CD4-positive, alpha-beta T cell treated with Interleukin-17A for 4 hours (primary cell): ENCODE measurements around the gene BAD.
A peak's percentile ranks its signal among the peaks of the same experiment; 100 is the strongest.

ENCODE experiments used
- DNase-seq: peaks from one replicate; pipeline ENCODE4 v3.0.0-alpha.2; 2020; ENCODE audit warnings: mixed read lengths

The BAD gene

DNA sequence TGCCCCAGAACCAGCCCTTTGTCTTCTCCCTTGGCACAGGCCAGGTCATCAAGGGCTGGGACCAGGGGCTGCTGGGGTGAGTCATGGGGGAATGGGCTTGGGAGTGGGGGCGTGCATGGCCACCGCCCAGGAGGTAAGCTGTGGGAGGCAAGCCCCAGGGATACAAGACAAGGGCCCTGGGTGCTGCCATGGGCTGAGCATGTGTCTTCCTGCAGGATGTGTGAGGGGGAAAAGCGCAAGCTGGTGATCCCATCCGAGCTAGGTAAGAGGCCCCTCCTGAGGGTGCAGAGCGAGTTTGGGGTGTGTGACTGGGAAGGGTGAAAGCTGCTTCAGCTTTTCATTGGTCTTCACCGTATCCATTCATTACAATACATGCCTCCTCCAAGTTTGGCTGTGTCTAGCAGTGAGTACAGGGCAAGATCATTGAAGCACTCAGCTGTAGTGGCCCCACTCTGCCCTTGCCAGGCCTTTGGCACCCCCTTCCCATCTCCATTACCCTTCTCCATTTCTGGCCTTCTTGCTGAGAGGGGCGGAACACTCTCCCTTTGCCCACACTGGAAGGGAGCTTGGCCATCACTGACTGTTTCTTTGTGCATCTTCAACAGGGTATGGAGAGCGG, 41.1 kb downstream of the BAD start:
- no peak for DNase-seq

DNA sequence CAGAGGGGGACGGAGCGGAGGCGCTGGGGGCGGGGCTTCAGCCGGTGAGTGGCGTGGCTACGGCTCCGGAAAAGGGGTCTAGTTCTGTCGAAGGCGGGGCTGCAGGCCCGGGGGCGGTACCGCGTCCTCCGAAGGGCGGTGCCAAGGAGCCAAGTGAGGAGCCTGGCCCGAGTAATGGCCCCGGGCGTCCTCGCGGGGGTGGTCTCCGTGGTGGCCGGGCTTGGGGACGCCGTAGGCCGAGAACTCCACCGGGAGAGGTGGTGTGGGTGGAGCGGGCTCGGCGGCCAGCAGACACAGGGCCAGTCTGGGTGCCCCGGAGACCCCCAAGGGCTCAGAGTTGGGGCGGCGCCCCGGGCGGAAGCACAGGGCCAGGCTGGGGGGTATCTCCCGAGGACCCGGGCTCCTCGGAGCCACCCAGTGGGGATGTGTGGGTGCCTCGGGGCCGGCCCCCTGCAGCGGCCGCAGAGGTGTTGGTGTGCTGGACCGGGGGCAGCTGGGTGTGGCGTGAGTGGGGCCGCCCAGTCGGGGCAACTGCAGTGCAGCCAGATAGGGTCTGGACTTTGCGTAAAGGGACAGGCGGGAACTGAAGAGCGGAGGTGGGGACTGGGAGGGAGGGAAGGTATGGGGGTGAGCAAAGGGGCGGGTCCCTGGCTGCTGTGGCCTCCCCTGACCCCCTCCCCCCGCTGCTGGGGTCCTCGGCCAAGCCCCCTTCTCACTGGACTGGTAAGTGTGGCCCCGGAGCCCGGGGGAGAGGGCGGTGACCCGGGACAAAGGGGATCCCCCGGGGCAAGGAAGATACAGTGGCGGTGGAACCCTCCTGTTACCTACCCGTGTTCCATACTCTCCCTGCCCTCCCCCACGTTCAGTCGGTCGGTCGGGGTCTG, 42.7 kb downstream of the BAD start:
- DNase-seq = peak; percentile 100

DNA sequence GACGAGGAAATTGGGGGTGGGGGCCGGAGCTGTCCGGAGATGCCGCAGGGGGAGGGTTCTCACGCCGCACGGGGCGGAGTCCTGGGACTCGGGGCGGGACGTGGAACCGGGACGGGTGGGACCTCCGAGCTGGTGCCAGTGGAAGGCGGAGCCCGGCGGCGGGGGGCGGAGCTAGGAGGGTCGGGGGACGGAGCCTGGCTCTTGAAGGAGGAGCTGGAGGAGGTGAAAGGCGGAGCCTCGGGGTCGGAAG, 43.3 kb downstream of the BAD start:
- DNase-seq = no peak

DNA sequence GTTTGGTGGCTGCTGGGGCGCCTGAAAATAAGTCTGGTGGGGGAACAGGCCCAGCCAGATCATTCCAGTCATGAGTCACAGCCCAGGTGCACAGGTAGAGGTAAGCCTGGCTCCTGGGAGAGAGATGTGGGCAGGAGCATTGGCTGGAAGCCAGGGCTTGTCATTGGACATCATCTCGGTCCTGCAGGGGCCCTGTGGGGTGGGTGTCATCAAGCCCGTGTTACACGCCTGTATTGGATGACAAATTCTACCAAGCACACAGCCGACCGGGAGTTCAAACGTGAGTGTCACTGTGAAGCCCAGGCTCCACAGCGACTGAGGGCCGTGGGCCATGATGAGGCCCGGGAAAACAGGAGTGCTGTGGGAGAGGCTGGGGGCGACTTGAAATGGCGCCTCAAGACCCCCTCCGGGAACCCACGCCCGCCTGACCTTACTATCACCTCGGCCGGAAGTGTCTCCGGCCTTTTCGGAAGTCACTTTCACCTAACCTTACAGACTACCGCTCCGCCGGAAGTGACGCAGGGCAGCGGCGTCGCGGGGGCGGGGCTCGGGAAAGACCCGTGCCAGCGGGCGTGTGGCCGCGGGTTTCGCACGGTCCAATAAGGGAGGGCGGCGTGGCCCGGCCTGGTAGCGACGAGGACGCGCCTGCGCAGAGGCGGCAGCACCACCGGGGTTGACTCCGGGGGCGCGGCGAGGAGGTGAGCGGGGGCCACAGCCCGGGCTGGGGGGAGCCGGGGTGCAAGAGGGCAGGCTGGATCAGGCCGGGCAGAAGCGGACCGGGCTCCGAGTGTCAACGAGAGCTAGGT, 43.8 kb downstream of the BAD start, which contains the start of gene FKBP2:
Gene FKBP2 (plus strand): TSS at position 661 of the 806 bp plus-strand sequence. CDS start 1,293 bp downstream, outside the sequence.
- peak; percentile 97 for DNase-seq

DNA sequence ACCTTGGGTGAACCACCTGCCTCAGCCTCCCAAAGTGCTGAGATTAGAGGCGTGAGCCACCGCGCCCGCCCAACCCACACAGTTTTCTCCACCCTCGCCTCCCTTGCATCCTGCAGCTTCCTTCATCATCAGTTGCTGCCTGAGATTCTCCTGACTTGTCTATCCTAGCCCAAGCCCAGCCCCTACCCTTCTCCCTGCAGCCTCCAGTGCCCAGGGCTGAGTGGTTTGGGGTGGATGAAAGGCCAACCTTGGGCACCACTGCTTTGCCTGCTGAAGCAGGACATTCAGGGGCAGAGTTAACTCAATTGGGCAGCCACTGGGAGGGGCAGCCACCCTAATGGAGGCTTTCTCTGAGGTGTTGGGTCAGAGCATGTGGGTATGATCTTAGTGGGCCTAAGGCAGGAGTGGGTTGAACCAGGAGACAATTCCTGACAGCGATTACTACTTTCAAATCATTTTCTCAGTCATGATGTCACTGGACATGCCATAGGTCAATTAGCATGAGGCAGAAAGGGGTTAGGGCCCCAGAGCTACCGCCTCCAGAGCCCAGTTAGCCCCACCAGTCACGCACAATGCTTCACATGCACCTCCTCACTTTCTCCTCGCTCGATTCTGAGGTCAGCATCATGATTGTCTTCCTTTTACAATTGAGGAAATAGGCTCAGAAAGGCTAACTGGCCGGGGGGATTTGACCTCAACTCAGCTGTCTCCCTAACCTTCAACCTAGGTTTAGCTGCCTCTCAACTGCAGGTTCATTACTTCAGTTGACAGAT, 44.6 kb downstream of the BAD start:
- no peak for DNase-seq

DNA sequence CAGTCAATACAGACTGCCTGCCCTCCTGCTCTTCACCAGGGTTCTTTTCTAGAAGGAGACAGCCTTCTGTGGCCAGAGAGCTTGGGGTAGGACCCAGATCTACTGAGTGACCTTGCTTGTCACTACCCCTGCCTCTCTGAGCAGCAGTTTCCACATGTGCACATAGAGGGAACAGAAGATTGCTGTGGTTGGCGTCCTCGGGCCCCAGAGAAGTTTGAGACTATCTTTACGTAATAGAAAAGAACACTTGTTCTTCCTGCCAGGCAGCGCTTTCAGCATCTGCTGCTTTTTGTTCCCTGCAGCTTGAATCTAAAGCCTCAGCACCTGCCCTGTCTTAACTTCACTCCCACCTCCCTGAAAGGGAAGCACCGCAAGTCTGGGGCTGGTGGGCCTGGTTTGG, 45.5 kb downstream of the BAD start:
- no peak for DNase-seq

DNA sequence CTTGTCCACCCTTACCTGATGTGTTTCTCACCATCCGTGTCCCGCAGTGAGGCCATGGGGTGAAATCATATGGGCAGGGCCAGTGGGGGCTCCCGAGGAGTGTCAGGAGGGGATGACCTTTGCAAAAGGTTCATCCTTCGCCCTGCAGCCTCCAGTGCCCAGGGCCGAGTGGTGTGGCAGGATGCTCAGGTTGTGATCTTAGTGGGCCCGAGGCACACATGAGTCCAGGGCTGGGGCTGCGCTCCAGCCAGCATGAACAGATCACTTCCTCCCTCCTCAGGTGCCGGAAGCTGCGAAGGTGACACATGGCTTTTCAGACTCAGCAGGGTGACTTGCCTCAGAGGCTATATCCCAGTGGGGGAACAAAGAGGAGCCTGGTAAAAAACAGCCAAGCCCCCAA, 46.4 kb downstream of the BAD start:
- no peak for DNase-seq

DNA sequence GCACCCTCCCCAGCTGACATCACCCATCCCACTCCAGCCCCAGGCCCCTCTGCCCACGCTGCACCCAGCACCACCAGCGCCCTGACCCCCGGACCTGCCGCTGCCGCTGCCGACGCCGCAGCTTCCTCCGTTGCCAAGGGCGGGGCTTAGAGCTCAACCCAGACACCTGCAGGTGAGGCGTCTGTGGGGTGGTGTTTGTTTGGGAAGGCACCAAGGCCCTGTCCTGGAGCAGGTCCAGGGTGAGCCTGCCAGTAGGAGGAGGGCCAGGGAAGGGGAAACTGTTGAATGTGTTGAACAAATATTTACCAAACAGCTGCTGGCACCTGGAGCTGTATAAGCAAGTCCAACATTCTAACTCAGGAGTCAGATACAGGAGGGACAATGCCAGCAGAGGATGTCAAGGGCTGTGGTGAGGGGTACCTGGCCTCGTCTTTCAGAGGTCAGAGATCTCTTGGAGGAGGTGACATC, 46.9 kb downstream of the BAD start:
- no peak for DNase-seq

DNA sequence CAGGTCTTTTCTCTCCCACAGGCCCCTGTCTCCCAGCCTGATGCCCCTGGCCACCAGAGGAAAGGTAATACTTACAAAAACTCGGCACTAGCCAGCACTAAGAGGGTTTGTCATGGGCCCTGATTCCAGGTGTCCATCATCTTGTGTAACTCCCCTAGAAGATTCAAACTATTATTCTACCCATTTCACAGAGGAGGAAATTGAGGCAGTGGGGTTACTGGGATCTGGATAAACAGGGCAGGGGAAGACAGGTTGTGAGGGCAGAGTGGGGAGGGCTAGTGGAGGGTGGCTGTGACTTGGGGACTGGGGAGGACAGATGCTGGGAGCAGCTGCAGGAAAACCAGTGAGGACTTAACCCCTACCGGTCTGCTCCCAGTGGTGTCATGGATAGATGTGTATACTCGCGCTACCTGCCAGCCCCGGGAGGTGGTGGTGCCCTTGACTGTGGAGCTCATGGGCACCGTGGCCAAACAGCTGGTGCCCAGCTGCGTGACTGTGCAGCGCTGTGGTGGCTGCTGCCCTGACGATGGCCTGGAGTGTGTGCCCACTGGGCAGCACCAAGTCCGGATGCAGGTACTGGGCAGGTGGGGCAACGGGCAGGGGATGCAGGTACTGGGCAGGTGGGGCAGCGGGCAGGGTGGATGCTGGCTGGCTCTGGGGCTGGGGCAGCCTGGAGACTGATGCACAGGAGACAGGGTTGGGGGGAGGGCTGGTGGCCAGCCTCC, 48.9 kb downstream of the BAD start:
- DNase-seq = no peak

DNA sequence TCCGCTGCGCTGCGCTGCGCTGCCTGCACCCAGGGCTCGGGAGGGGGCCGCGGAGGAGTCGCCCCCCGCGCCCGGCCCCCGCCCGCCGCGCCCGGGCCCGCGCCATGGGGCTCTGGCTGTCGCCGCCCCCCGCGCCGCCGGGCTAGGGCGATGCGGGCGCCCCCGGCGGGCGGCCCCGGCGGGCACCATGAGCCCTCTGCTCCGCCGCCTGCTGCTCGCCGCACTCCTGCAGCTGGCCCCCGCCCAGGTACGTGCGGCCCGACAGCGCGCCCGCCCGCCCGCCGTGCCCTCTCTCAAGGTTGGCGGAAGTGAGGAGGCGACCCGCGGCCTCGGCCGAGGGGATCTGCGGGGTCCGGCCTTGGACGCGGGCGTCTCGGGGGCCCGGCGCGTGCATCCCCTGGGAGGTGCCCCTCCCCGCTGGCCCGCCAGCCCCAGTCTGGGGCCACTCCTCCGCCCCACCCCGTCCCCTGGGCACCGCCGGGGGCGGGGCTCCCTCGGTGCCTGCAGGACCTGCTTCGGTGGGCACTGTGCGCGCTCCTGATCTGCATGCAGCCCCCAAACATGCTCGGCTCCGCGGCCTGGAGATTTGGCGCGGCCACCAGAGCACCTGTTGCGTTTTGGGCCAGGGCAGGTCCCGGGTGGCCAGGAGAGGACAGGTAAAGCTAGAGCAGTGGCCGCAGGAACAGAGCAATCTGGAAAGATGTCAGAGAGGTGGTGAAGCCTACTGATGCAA, 49.7 kb downstream of the BAD start:
- DNase-seq = peak; percentile 73

DNA sequence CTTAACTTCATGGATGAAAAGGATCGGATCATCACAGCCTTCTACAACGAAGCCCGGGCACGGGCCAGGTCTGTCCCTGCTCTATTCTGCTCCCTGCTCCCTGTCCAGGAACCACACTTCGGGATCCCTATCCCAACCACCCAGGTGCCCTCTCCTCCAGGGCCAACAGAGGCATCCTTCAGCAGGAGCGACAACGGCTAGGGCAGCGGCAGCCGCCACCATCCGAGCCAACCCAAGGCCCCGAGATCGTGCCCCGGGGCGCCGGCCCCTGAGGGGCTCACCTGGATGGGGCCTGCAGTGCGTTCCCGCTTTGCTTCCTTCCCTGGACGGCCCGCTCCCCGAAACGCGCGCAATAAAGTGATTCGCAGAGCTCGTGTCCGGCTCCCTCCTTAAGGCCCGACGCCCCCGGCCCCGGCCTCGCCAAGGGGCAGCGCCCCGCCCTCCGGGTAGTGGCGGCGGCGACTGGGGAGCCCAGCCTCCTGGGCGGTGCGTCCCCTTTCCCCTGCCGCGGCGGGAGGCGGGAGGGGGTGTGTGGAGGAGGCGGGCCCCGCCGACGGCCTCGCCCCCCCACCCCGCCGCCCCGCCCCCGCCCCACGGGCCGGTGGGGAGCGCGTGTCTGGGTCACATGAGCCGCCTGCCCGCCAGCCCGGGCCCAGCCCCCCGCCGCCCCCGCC, 50.4 kb downstream of the BAD start, which contains the start of gene VEGFB:
Gene VEGFB (plus strand): TSS at position 672 of the 674 bp plus-strand sequence. CDS start 250 bp downstream, outside the sequence.
- peak; percentile 86 for DNase-seq

DNA sequence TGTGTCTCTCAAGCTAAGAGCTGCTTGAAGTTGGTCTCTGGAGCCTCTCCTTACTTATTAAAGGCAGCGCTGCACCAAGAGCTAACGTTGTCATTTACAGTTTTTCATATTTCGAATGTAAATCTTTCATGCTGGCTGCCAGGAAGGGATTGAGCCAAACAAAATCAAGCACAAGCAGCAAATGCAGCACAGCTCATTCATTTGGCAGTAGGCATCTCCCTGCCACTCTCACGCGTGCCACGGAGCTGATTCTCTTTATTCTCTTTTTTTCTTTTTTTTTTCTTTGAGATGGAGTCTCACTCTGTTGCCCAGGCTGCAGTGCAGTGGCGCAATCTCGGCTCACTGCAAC, 51.5 kb downstream of the BAD start:
- no peak for DNase-seq

DNA sequence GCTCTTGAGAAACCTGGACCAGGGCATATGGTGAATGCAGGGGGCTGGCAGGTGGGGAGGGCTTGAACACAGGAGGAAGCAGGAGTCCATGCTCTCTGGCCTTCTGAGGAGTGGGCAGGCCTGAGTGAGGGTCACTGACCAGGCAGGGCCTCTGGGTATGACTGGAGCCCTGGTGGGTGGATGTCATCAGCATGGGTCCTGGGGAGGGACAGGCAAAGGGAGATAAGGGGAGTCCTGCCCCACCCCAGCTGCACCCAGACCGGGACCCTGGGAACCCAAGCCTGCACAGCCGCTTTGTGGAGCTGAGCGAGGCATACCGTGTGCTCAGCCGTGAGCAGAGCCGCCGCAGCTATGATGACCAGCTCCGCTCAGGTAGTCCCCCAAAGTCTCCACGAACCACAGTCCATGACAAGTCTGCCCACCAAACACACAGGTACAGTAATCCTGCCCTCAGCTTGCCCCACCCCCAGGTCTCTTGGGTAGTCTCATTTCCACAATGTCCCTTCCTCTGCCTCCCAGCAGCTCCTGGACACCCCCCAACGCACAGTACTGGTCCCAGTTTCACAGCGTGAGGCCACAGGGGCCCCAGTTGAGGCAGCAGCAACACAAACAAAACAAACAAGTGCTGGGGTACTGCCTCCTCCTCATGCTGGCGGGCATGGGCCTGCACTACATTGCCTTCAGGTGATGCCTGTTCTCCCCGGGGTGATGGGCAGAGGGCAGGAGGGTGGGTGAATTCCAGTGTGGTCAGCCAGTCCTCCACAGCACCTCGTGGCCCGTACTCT, 52.1 kb downstream of the BAD start:
- no peak for DNase-seq

DNA sequence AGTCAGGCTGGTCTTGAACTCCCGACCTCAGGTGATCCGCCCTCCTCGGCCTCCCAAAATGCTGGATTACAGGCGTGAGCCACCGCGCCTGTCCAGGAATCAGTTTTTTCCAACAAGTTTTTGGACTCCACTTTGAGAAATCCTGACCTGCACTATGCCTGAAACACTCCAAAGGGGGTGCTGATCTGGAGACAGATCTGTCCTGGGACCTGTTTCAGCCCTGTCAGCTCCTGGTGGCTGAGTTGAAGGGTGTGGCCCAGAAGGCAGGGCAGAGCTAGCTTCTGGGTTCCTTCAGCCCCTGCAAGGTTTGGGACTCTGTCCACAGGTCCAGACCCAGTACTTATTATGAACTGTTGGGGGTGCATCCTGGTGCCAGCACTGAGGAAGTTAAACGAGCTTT, 52.9 kb downstream of the BAD start:
- DNase-seq = no peak

DNA sequence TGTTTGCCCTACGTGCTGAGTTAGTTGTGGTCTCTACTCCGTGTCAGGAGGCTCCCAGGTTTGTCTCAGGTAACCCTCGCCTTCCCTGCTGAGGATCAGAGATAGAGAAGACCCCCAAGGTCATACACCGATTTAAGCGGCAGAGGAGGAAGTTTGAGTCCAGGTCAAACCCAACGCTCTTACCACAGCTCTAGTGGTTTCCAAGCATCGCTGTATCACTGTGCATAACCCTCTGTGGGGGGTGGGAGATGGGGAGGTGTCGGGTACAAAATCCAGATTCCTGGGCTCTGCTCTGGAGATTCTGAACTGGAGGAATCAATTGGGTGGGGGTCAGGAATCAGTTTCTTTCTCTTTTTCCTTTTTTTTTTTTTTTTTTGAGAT, 53.5 kb downstream of the BAD start:
- no peak for DNase-seq

DNA sequence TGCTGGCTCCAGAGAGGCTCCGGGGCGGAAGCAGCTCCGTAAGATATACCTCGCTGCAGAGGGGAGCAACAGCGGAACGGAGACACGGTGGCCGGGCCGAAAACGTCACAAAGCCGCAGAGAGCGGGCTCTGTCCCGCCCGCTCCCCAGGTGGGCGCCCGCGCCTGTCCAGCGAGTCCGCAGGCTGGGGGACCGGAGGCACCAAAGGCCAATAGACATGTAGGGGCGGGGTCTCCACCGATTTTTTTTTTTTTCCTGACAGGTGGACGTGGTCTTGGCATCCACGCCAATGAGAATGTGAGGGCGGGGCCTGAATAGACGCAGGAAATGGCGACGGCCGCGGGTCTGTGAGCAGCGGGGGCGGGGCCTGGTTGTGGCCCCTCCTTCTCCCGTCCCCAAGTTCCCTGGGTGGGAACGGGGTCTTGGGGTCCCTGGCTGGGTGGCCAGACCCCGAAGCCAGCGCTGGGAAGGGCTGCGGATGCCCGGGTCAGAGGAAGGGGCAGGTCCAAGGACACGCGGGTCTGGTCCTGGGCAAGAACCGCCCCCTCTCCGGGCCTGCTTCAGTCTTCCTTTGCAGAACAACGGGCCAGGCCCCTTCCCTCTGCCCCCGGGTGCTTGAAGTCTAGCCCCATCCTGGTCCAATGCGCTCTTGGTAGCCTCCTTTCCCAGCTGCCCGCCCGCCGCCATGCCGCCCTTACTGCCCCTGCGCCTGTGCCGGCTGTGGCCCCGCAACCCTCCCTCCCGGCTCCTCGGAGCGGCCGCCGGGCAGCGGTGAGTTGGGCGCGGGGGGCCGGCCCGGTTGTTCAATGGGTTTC, 54.1 kb downstream of the BAD start, which contains the start of gene DNAJC4:
Gene DNAJC4 (plus strand): TSS at position 378 of the 814 bp plus-strand sequence. CDS start 307 bp downstream, at position 685.
- DNase-seq = peak; percentile 94

DNA sequence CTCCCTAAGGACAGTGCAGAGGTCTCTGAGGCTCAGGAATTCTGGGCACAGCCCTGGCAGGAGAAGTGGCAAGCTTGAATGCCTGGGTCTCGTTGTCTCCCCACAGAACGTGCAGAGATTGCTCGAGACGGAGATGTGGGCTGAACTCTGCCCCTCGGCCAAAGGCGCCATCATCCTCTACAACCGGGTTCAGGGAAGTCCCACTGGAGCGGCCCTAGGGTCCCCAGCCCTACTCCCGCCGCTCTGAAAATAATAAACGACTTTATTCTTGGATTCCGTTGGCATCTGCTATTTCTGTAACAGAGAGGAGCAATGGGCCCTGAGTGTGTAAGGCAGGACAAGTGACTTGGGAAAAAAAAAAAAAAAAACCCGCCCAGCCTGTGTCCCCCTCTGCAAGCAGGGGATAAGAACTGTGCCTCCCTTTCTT, 54.7 kb downstream of the BAD start:
- no peak for DNase-seq

DNA sequence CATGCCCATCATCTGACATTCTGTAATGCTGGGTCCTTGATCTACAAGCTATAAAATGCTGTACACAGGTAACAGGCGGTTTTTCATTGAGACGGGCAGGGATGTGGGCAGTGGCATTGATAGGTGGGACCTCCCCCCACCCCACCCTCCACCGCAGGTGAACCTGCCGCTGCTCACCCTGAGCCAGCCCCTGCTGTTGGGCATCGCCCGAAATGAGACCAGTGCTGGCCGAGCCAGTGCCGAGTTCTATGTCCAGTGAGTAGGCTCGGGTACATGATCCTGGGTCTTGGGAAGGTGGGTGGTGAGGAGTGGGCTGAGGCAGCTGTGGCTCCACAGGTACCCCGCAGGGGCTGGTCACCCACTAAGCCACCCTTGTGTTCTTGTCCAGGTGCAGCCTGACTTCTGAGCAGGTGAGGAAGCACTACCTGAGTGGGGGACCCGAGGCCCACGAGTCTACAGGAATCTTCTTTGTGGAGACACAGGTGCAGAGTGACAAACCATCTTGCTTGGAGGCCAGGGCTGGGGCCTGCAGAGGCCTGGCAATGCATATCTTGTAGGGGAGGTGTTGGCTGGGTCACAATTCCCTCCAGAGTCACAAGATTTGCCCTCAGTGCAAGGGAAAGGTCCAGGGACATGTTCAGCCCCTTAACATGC, 55.2 kb downstream of the BAD start:
- DNase-seq = no peak
